ENCODE results near the gene INTS11.
A peak's percentile ranks its signal among the peaks of the same experiment; 100 is the strongest.

INTS11 gene

DNA sequence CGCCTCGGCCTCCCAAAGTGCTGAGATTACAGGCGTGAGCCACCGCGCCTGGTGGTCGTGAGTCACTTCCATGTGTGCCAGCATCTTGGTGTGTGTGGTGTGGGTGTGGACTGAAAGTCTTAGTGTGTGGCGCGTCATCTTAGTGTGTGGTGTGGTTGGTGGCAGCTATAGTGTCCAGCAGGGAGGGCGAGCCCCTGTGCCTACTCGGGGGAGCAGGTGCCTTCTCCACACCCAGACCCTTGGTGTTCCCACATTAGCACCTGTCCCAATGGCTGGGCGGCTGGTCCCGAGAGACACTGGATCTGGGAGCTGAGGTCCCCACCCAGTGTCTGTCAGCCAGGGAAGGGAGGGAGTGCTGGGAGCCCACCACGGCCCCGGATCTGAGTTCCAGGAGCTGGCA, 41.5 kb downstream of the INTS11 start:
- H3K27me3 ChIP-seq (ENCODE audit: insufficient read depth, low read length), result no peaks in the 10 kb centered on the region
- no peaks in the 10 kb centered on the region for H3K36me3 ChIP-seq (ENCODE audit: control insufficient read depth in 1 of 2, insufficient read depth in 2 of 2, low read length in 2 of 2)
- H3K4me3 ChIP-seq (ENCODE audit: low read depth, low read length), result no peak overlapping the region
- H3K9me3 ChIP-seq (ENCODE audit: insufficient read depth, low read depth, low read length), result peaks cover 8% of the 10 kb centered on the region
- H3K14ac ChIP-seq (ENCODE audit: low read length), result no peak overlapping the region
- no peak overlapping the region for H4K12ac ChIP-seq (ENCODE audit: low read depth, low read length)
- WGBS (ENCODE audit: extremely low coverage, insufficient coverage, insufficient read length), result no CpG with 5 or more reads among the region's 14 CpGs
- peak; percentile 64 to 65 for DNase-seq
- no peak overlapping the region for H3K27ac ChIP-seq (ENCODE audit: low read depth, low read length)
- H2BK12ac ChIP-seq (ENCODE audit: low read length), result no peak overlapping the region
- H2BK5ac ChIP-seq (ENCODE audit: low read depth, low read length, poor library complexity), result no peak overlapping the region
- H3K4me2 ChIP-seq (ENCODE audit: low read length), result no peak overlapping the region
- H3K4me1 ChIP-seq (ENCODE audit: control insufficient read depth in 1 of 2, insufficient read depth in 2 of 2, low read length in 2 of 2), result no peaks in the 10 kb centered on the region
- H2AFZ ChIP-seq (ENCODE audit: insufficient read depth, low read length, poor library complexity), result no peak overlapping the region
- H3K4ac ChIP-seq (ENCODE audit: low read depth, low read length), result no peak overlapping the region
- H3K18ac ChIP-seq (ENCODE audit: low read length), result no peak overlapping the region
- no peaks in the 10 kb centered on the region for H3K79me1 ChIP-seq (ENCODE audit: low read length)
- no peak overlapping the region for H4K91ac ChIP-seq (ENCODE audit: low read depth, low read length)
- no peak overlapping the region for H2AK5ac ChIP-seq (ENCODE audit: low read length)
- H3K23ac ChIP-seq (ENCODE audit: low read length), result no peak overlapping the region
- H3K9ac ChIP-seq (ENCODE audit: low read length), result no peak overlapping the region
- no peak overlapping the region for H2BK120ac ChIP-seq (ENCODE audit: insufficient read depth, low read length, poor library complexity)
- H4K8ac ChIP-seq (ENCODE audit: low read depth, low read length), result no peak overlapping the region
- no peaks in the 10 kb centered on the region for H3K79me2 ChIP-seq (ENCODE audit: control insufficient read depth, insufficient read depth, low read length, poor library complexity)

DNA sequence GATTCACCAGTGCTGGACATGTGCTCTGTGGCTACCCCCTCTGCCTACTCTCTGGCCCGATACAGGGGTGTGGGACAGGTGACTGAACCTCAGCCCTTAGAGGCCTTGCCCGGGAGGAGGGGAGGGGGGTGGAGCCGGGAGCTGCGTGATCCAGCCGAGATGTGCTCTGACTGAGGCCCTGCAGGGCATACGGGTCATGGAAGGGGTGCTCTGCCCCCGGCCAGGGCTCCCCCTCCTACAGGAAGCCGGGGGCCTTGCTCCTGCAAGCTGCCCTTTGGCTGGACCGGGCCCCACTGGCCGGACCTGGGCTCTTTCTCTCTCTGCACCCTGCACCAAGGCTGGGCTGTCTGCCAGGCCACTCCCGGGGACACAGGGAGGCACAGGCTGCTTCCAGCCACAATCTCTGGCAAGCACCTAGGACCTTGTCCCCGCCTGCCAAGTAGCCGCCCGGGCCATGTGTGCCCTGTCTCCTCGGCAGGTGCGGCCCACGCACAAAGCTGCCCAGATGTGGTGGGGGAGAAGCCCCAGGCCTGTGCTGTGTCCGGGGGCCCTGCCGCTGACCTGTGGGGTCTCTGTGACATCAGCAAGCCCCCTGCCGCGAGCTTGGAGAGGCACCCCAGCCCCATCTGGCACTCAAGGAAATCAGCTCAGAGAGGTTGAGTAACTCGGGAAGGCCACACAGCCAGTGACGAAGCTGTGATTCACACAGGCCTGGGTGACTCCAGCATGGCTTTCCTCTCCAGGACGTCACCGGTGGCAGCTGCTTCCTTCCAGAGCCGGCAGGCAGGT, 42.7 kb downstream of the INTS11 start:
- Histone ChIP-seq H2AFZ (ENCODE audit: insufficient read depth, low read length, poor library complexity) (no peak overlapping the region), H3K18ac (ENCODE audit: low read length) (no peak overlapping the region), H2AK5ac (ENCODE audit: low read length) (no peak overlapping the region), H3K23ac (ENCODE audit: low read length) (no peak overlapping the region), H3K27me3 (ENCODE audit: insufficient read depth, low read length) (no peaks in the 10 kb centered on the region), H4K91ac (ENCODE audit: low read depth, low read length) (no peak overlapping the region), H3K79me2 (ENCODE audit: control insufficient read depth, insufficient read depth, low read length, poor library complexity) (no peaks in the 10 kb centered on the region), H2BK5ac (ENCODE audit: low read depth, low read length, poor library complexity) (no peak overlapping the region), H4K12ac (ENCODE audit: low read depth, low read length) (no peak overlapping the region), H3K4me2 (ENCODE audit: low read length) (no peak overlapping the region), H3K9ac (ENCODE audit: low read length) (no peak overlapping the region), H3K4me1 (ENCODE audit: control insufficient read depth in 1 of 2, insufficient read depth in 2 of 2, low read length in 2 of 2) (no peaks in the 10 kb centered on the region), H3K4me3 (ENCODE audit: low read depth, low read length) (no peak overlapping the region), H2BK120ac (ENCODE audit: insufficient read depth, low read length, poor library complexity) (no peak overlapping the region), H3K14ac (ENCODE audit: low read length) (no peak overlapping the region), H3K36me3 (ENCODE audit: control insufficient read depth in 1 of 2, insufficient read depth in 2 of 2, low read length in 2 of 2) (no peaks in the 10 kb centered on the region), H4K8ac (ENCODE audit: low read depth, low read length) (no peak overlapping the region), H3K4ac (ENCODE audit: low read depth, low read length) (no peak overlapping the region), H2BK12ac (ENCODE audit: low read length) (no peak overlapping the region), H3K9me3 (ENCODE audit: insufficient read depth, low read depth, low read length) (peaks cover 8% of the 10 kb centered on the region), H3K27ac (ENCODE audit: low read depth, low read length) (no peak overlapping the region), H3K79me1 (ENCODE audit: low read length) (no peaks in the 10 kb centered on the region)
- no CpG with 5 or more reads among the region's 26 CpGs for WGBS (ENCODE audit: extremely low coverage, insufficient coverage, insufficient read length)
- peak; percentile 91 to 93 for DNase-seq

DNA sequence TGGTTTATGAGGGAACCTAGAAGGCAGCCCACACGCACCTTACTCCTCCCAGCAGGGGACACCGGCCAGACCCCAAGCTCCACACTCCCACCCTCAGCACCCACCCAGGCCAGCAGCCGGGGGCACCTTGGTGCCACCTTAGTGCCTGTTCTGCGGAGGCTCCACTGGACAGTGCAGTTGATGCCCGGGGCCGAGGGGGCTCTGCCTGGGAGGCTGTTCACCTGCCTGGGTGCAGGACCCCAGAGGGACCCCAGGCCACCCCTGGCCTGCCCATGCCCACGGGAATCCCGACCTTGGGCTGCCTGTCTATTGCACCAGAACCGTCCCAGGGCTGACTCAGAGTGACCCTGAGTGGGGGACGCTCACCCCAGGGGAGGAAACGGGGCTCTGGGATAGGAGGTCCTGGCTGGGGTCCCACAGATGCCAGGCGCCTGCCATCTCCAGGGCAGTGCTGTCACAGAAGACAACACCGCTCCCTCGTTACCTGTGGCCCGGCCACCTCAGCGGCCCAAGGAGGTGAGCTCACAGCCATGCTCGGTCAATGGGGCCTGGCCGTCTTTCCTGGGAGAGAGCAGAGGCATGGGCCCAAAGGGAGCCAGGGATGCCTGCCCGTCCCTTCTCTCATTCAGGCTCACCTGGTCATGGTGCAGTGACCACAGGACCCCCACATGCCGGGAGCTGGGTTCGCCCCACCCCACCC, 43.5 kb downstream of the INTS11 start:
- no peak overlapping the region for H2BK5ac ChIP-seq (ENCODE audit: low read depth, low read length, poor library complexity)

DNA sequence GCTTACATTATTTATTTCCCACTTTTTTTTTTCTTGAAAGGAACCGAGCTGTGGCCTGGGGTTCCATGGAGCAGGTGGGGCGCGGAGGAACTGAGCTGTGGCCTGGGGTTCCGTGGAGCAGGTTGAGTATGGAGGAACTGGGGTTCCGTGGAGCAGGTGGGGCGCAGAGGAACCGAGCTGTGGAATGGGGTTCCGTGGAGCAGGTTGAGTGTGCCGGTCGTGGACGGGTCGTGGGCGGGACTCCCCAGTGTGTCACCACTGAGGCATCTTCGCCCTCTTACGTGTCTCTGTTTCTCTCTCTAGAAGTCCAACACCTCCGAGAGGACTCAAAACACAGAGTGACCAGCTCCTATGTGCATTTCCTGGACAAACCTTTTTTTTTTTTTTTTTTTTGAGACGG, 45.4 kb downstream of the INTS11 start:
- H3K36me3 ChIP-seq (ENCODE audit: control insufficient read depth in 1 of 2, insufficient read depth in 2 of 2, low read length in 2 of 2), result no peaks in the 10 kb centered on the region
- H3K4me1 ChIP-seq (ENCODE audit: control insufficient read depth in 1 of 2, insufficient read depth in 2 of 2, low read length in 2 of 2), result peaks cover 5 to 6% of the 10 kb centered on the region in 2 experiments
- H3K79me2 ChIP-seq (ENCODE audit: control insufficient read depth, insufficient read depth, low read length, poor library complexity), result peaks cover 2% of the 10 kb centered on the region
- no peak overlapping the region for H3K4ac ChIP-seq (ENCODE audit: low read depth, low read length)
- no peak overlapping the region for H3K4me2 ChIP-seq (ENCODE audit: low read length)
- no peak overlapping the region for H4K12ac ChIP-seq (ENCODE audit: low read depth, low read length)
- no peak overlapping the region for H2AFZ ChIP-seq (ENCODE audit: insufficient read depth, low read length, poor library complexity)
- H2BK5ac ChIP-seq (ENCODE audit: low read depth, low read length, poor library complexity), result no peak overlapping the region
- peaks cover 5% of the 10 kb centered on the region for H3K9me3 ChIP-seq (ENCODE audit: insufficient read depth, low read depth, low read length)
- H4K8ac ChIP-seq (ENCODE audit: low read depth, low read length), result no peak overlapping the region
- no peak overlapping the region for H3K23ac ChIP-seq (ENCODE audit: low read length)
- no peak overlapping the region for H3K14ac ChIP-seq (ENCODE audit: low read length)
- H4K91ac ChIP-seq (ENCODE audit: low read depth, low read length), result no peak overlapping the region
- H3K27me3 ChIP-seq (ENCODE audit: insufficient read depth, low read length), result no peaks in the 10 kb centered on the region
- H3K27ac ChIP-seq (ENCODE audit: low read depth, low read length), result no peak overlapping the region
- no peak overlapping the region for H3K9ac ChIP-seq (ENCODE audit: low read length)
- no CpG with 5 or more reads among the region's 17 CpGs for WGBS (ENCODE audit: extremely low coverage, insufficient coverage, insufficient read length)
- no peak overlapping the region for H2AK5ac ChIP-seq (ENCODE audit: low read length)
- peaks cover 2% of the 10 kb centered on the region for H3K79me1 ChIP-seq (ENCODE audit: low read length)
- H3K18ac ChIP-seq (ENCODE audit: low read length), result no peak overlapping the region
- no peak for DNase-seq
- H2BK12ac ChIP-seq (ENCODE audit: low read length), result no peak overlapping the region
- no peak overlapping the region for H2BK120ac ChIP-seq (ENCODE audit: insufficient read depth, low read length, poor library complexity)
- no peak overlapping the region for H3K4me3 ChIP-seq (ENCODE audit: low read depth, low read length)

More for the DNA sequence above, 43.5 kb downstream of the INTS11 start:
- no peak overlapping the region for H3K4me3 ChIP-seq (ENCODE audit: low read depth, low read length)
- no peak overlapping the region for H3K14ac ChIP-seq (ENCODE audit: low read length)
- H3K18ac ChIP-seq (ENCODE audit: low read length), result no peak overlapping the region
- no peak overlapping the region for H2AK5ac ChIP-seq (ENCODE audit: low read length)
- no peak for DNase-seq
- no peak overlapping the region for H3K9ac ChIP-seq (ENCODE audit: low read length)
- H4K91ac ChIP-seq (ENCODE audit: low read depth, low read length), result no peak overlapping the region
- H2AFZ ChIP-seq (ENCODE audit: insufficient read depth, low read length, poor library complexity), result no peak overlapping the region
- no peak overlapping the region for H3K4ac ChIP-seq (ENCODE audit: low read depth, low read length)
- no peak overlapping the region for H3K23ac ChIP-seq (ENCODE audit: low read length)
- H3K79me1 ChIP-seq (ENCODE audit: low read length), result no peaks in the 10 kb centered on the region
- no peaks in the 10 kb centered on the region for H3K36me3 ChIP-seq (ENCODE audit: control insufficient read depth in 1 of 2, insufficient read depth in 2 of 2, low read length in 2 of 2)
- no peak overlapping the region for H2BK120ac ChIP-seq (ENCODE audit: insufficient read depth, low read length, poor library complexity)
- H3K4me2 ChIP-seq (ENCODE audit: low read length), result no peak overlapping the region
- no peak overlapping the region for H4K8ac ChIP-seq (ENCODE audit: low read depth, low read length)
- no peak overlapping the region for H4K12ac ChIP-seq (ENCODE audit: low read depth, low read length)
- no peaks in the 10 kb centered on the region for H3K4me1 ChIP-seq (ENCODE audit: control insufficient read depth in 1 of 2, insufficient read depth in 2 of 2, low read length in 2 of 2)
- no peaks in the 10 kb centered on the region for H3K79me2 ChIP-seq (ENCODE audit: control insufficient read depth, insufficient read depth, low read length, poor library complexity)
- no peak overlapping the region for H3K27ac ChIP-seq (ENCODE audit: low read depth, low read length)
- H3K9me3 ChIP-seq (ENCODE audit: insufficient read depth, low read depth, low read length), result peaks cover 8% of the 10 kb centered on the region
- no peaks in the 10 kb centered on the region for H3K27me3 ChIP-seq (ENCODE audit: insufficient read depth, low read length)
- H2BK12ac ChIP-seq (ENCODE audit: low read length), result no peak overlapping the region
- no CpG with 5 or more reads among the region's 21 CpGs for WGBS (ENCODE audit: extremely low coverage, insufficient coverage, insufficient read length)
